Omental fat pad (tissue), 4 donors: ENCODE data around the gene MEGF6. TPM values are rescaled to one million over a fixed set of nuclear protein-coding genes. Genes with fewer than 3 reads are reported as not detected.

Experiments used
- ATAC-seq: fragments of 150-250 bp; one replicate; pipeline ENCODE4 v1.9.1; 2016; ENCODE audit warnings: mild to moderate bottlenecking, moderate library complexity; ENCODE audit not compliant: low FRiP score
- DNase-seq: peaks from one replicate; pipeline ENCODE4 v3.0.0-alpha.2; 2019; ENCODE audit warnings: low spot score
- CTCF ChIP-seq, 3 donors: fragments of 450-650 bp; IDR thresholded peaks; one replicate each; pipeline ENCODE4 v1.5.1; 2016 to 2017; ENCODE audit warnings: antibody characterized with exemption in 3 of 3, mild to moderate bottlenecking in 3 of 3, moderate library complexity in 2 of 3
- total RNA-seq, 4 donors: library from RNA; depleted of rRNA; stranded (reverse); fragments of >200 nt; gene quantifications; one replicate each; pipeline ENCODE4 v1.1.0, GENCODE V29; 2016

The MEGF6 gene
- total RNA-seq, 4 donors from 2014 or later, result 13.2 to 60.1 (median 21.9) TPM

DNA sequence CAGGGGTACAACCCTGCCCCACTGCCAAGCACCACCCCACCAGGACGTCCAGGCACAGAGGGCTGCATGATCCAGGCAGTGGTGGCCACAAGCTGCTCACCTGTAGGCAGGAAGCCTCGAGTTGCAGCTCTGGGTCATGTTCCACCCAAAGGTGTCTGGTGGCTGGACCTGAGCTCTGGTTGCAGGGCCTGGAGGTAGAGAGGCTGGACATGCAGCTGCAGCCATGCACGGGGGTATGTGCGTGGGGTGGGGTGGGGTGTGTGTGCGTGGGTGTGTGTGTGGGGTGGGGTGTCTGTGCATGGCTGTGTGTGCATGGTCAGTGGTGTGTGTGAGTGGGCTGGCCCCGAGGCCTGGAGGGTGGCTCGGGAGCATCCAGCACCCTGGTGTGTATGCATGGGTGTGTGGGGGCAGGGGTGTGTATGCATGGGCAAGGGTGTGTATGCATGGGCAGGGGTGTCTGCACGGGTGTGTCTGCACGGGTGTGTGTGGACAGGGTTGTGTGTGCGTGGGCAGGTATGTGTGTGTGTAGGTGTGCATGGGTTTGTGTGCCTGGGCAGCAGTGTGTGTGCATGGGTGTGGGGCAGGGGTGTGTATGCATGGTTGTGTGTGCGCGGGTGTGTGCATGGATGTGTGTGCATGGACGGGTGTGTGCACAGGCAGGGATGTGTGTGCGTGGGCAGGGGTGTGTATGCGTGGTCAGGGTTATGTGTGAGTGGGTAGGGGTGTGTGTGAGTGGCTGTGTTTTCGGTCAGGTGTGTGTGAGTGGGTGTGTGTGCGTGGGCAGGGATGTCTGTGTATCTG is 141.3 kb downstream of the MEGF6 start:
- TF ChIP-seq CTCF (IDR thresholded peaks at IDR 0.05), result no peak
- no peak for ATAC-seq
- no peak for DNase-seq

- no peak for TF ChIP-seq CTCF (IDR thresholded peaks at IDR 0.05)
- DNase-seq (no peak), ATAC-seq (no peak)
Measured at GRCh38 chr1:3469104-3469848, 142.0 kb downstream of the MEGF6 start.

- DNase-seq, result no peak
- ATAC-seq, result no peak
- TF ChIP-seq CTCF (IDR thresholded peaks at IDR 0.05), result no peak
Measured at GRCh38 chr1:3468236-3469103, 142.8 kb downstream of the MEGF6 start.

GRCh38 chr1:3467096-3468036 is 143.9 kb downstream of the MEGF6 start:
- TF ChIP-seq CTCF (IDR thresholded peaks at IDR 0.05), result no peak
- DNase-seq, result no peak
- ATAC-seq, result no peak

- ATAC-seq (no peak), DNase-seq (no peak)
- no peak for TF ChIP-seq CTCF (IDR thresholded peaks at IDR 0.05)
Measured at GRCh38 chr1:3466366-3467075, 144.8 kb downstream of the MEGF6 start.
